Stimulated activated CD4-positive, alpha-beta T cell treated with anti-CD3 and anti-CD28 coated beads, Interleukin-15, amount 100 ng/mL, for 24 hours (primary cell): ENCODE results near the gene SLC16A8.

Experiments
- DNase-seq: peaks from one replicate; pipeline ENCODE4 v3.0.0-alpha.2; 2020

The SLC16A8 gene

DNA sequence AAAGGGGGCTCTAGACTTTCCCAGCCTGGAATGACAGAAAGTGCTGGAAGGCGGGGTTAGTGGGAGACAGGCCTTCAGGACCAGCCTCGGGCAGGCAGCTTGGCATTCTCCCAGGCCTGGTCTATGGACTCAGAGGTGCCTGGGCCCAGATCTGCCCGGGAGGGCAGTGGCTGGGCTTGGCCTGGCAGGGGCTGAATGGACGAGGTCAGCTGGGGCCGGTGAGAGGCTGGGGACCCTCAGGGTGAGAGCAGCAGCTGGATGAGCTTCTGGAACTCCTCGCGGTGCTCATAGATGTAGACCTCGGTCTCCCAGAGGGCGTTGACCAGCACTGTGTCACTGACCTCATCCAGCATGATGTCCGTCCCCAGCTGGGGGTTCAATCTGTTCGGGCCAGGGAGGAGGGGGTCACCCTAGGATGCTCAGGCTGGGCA is 28.0 kb upstream of the SLC16A8 start:
- DNase-seq: no peak

DNA sequence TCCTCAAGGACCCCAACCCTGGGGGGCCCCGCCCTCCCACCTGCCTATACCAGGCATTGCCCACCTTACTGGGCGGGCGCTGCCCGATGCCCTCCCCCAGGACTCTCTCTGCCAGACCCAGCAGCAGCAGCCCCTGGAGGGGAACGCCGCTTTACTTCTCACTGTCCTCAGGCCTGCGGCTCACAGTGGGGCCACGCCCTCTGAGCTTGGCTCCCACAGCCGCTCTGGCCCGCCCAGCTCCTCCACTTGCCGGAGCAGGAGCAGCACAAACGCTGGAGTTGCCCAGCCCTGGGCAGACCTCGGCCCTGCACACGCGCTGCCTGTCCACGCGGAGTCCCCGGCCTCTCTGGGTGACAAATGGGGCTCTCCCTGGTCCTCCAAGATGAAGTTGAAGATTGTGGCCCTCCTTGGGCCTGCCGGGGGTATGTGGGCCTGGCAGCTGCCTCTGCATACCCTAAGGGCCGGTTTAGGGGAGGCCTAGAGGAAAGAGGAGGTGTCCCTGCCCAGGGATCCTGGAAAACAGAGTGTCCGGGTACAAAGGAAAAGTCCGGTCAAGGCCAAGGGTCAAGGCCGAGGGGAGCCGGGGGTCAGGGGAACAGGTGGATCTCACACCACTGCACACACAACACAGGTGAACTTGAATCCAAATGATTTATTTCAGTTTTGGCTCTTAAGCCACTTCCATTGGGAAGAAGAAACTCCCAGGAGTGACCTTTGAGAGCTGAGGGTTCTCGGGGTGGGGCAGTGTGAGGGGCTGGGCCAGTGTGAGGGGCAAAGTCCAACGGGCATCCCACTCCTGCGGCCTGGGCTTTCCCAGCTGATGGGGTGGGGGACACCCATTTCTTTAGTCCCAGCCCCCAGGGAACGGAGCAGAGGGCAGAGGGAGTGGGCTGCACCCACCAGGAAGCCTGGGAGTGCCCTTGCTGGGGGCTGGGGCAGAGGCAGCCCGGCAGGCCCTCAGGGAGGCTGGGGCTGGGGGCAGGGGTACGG is 27.2 kb upstream of the SLC16A8 start:
- DNase-seq: no peak

DNA sequence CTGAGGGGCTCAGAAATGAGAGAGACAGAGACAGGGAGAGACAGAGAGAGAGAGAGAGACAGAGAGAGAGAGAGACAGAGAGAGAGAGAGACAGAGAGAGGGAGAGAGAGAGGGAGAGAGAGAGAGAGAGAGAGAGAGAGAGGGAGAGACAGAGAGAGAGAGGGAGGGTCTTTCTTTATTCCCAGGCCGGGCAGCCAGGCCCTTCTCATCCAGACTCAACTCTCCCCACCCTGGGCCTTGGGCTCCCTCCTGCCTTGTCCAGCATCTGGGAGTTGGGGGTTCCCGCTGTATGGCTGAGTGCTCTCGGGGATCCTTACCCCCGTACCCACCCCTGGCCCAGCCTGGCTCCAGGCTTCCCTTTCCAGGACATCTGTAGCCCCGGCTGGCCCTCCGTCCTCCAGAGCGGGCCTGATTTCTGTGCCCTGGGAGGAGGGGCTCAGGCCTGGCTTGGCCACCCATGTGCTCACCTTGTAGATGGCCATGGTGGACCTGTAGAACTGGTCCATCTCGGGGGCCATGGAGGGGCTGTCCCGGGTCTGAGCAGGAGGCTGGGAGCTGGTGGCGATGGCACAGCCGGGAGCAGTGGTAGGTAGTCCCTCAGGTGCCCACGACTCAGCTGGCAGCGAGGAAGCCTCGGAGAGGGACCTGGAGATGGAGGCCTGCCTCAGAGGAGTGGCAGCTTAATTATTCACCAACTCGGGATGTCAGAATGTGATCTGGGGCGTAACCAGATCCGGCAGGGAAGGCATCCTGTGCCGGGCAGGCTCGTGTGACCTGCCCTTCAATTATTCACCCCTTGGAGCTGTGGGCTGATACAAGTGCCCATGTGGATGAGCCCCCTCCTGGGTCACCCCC is 26.3 kb upstream of the SLC16A8 start, which contains the start of gene BAIAP2L2:
Gene BAIAP2L2, minus strand, starts transcription at position 677 of the 855 bp plus-strand sequence. Its CDS starts 159 bp downstream, at position 518.
- DNase-seq: no peak

DNA sequence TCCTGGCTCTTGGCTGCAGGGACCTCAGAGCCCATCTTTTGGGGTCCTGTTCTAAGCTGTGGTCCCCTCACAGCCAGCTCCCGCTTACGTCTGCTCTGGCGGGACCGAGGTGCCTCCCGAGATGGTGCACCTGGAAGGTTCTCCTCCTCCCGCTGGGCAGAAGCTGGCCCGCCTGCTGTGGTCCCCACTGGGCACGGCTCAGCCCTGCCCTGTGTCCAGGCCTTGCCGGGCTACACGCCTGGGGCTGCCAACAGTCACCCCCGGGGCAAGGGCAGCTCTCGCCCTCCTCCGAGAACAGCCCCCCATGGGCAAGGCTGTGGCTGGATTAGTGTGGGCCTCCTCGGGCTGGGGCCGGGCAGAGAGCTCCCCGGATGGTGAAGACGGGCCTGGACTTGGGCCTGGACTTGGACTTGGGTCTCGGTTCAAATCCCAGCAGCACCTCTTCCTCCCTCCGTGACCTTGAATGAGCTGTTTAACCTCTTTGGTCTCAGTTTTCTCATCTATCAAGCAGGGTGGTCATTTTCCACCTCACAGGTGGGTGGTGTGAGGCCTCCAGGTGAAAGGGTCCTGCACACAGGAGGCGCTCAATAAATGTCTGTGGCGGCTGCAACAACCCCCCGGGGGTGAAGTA is 25.5 kb upstream of the SLC16A8 start:
- DNase-seq: no peak

DNA sequence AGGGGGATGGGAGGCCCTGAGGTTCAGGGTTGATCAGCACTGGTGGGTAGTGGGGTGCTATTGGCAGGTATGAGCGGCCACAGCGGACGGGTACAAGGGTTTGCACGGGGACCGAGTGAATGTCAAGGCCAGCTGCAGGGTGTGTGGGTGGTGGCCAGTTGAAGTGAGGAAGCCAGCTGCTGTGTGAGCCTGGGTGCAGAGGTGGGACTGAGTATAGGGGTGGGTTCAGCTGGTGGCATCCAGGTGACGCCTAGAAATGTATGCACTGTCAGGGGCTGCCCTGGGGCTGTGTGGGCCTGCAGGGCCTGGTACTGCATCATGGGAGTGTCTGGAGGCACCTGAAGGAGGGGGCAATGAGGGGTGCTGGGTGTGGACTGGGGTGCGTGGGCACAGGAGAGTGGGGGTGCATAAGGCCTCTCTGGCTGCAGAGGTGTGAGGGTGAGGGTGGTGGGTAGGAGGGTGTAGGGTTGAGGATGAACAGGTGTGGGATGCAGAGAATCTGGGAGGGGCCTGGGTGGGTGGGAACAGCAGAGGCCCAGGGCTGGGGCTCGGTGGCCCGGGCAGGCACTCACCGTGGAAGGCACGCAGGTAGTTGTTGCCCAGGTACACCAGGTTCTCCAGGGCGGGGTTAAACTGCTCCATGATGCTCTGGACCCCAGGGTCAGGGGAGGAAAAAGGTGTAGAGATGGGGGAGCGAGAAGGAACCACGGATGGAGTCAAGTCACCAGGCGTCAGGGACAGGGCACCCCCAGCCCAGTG is 24.8 kb upstream of the SLC16A8 start:
- DNase-seq: no peak

DNA sequence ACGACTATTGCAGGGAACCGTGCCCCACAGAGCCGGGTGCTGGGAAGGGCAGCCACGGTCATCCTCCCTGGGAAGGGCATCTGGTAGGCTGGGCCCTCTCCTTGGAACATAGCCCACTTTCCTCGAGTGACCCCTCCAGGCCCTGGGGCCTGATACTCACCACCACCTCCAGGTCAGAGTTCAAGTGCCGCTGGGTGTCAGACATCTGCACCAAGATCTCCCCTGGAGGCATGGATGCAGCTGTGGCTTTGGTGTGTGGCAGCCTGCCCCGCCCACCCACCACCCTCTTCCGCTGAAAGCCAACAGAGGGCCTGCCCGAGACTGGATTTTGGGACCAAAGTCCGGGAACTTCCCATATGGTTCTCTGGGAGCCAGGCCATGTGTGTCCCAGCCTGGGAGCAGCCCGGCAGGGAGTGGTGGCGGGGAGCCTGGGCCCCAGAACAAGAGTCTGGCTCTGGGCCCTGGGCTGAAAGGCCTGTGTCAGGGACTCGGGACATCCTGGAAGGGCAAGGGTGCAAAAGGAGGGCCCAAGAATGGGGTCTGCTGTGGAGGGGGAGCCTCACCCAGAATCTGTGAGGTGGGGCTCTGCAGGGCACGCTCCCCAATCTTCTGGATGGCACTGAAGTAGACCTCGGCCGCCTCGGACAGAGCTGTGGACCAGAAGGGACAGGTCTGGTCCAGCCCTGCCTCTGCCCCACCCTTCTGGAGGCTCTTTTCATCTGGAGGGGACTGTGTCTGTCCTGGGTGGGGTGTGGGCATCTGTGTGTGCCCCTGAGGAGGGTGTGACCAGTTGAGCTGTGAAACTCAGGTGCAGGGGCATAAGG is 23.9 kb upstream of the SLC16A8 start:
- no peak for DNase-seq

DNA sequence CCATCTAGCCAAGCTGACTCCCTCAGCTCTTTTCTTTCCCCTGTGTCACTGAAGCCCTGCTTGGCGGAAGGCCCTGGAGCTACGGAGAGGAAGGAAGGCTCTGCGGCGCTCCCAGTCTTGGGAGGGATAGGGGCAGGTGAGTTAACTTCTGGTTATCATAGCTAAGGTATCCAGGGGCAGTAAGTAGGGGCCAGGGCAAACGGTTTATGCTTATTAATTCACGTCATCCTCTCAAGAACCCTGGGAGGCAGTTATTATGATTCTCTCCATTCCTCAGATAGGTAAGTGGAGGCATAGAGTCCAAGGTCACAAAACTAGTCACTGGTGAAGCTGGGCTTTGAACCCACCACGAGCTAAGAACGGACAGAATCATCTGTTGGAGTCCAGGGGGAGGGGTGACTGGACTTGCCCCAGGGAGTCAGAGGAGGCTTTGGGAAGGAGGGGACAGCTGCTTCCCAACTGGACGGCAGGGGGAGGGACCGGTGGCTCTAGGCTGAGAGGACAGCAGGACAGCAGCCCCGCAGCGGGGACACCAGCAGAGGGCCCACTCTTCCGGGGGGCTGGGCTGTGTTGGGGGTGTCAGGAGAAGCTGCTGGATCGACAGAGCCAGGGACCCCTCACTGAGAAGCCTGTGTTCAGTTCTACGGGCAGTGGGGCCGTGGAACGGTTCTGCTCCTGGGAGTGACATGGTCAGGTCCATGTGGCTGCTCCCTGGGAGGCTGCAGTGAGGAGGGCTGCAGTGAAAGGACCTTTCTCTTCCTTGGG is 23.0 kb upstream of the SLC16A8 start:
- no peak for DNase-seq

DNA sequence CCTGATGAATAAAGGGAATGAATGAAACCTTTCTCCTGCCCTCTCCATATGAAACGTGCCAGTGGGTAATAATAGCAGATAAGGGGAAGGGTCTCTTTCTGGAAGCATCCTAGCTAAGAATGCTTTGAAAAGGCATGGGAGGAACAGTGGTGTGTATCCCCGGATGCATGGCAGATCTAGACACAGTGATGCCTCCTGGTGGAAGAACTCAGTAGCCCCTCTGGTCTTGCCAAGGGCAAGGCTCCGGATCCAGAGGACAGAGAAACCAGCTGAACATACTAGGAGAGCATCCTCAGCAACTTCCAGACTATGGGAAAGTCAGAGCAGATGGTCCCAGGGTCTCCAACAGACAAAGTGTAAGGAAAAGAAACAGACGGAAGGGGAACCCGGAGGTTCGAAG is 20.1 kb upstream of the SLC16A8 start:
- no peak for DNase-seq

DNA sequence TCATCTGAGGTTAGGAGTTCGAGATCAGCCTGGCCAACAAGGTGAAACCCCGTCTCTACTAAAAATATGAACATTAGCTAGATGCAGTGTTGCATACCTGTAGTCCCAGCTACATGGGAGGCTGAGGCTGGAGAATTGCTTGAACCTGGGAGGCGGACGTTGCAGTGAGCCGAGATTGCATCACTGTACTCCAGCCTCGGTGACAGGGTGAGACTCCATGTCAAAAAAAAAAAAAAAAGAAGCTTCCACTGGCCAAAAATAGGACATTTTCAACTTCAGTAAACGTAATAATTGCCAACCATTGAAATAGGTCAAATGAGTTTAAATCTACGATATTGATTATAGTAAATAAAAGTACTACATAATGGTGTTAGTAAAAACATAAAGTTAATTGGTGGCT is 19.7 kb upstream of the SLC16A8 start:
- no peak for DNase-seq

DNA sequence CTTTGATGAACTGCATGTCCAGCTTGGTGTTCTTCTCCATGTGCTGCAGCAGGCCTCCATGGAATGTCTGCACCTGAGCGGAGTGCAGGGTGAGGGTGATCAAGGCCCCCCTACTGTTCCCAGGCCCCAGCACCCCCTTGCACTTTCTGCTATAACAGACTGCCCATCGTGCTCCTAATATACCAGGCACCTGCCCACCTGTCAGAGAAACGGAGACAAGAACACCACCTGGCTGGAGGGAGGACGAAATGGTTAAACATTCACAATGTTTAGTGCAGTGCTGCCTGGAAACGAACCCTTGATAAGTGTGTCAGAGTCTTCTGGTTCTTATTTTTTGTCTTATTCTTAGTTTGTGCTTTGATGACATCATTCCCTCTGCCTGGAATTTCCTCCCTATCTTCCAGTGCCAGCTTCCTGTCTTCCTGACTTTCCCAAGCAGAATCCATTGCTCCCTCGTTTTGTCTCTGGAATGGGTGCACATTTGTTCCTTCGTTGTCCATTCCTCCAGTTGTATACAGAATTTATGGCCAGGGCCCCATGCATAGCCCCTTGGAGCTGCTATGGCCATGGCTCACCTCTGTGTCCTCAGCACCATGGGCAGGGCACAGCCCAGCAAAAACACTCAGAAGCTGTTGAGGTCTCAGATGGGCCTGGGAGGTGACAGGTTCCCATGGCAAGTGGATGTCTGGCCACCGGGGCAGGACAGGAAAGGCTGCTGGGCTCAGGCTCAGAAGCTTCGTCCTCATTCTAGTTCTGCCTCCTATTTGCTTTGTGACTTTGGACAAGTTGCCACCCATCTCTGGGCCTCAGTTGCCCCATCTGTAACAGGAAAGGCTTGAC is 14.6 kb upstream of the SLC16A8 start:
- DNase-seq: no peak

DNA sequence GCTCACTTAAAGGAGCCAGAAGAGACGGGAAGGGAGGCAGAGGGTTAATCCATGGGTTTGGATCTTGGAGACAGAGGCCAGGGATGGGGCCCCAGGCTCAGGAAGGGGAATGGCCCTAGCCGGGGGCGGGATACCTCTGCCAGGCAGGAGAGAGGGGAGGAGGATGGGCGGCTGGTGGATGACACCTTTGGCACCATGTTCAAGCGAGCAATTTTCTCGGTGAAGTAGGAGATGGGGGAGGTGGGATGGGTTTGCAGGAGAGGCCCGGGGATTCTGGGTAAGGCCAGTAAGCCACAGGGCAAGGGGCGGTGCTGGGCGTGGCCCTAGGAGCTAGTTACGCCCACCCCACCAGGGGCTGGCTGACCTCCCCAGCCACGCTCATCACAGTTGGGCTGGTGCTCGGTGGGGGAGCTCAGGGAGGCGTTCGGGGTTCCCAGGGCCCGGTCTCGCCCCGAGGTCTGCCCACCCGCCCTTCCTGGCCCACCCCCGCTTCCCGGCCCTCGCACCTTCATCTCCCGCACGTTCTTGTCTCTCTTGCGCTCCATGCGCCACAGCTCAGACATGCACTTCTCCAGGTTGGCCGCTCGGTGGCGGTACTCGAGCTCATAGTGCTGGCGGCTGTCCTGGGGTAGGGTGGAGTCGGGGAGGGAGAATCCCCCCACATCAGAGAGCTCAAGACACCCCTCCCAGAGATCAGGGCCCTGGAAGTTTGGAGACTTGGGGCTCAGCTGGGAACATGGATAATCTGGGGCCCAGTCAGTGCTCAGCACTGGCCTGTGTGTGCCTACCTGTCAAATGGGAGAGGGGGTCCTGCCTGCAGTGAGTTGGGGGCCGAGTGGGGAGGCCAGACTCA is 13.8 kb upstream of the SLC16A8 start:
- no peak for DNase-seq

DNA sequence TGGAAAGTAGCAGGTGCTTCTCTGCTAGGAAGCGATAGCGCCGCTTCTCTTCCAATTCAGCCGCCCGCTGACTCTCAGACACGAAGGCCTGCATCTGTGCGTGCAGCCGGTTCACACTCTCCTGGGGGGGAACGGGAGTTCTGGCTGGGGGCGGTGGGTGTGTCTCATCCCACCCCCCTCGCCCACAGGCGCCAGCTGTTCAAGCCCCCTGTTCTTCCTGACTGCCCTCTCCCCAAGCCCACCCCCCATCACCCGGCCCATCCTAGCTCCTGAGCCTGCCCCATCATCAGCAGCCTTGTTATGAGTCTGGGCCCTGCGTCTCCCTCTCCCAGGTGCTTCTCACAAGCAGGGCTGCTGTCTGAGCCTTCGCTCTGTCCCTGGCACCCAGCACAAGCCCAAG is 13.1 kb upstream of the SLC16A8 start:
- DNase-seq: no peak

DNA sequence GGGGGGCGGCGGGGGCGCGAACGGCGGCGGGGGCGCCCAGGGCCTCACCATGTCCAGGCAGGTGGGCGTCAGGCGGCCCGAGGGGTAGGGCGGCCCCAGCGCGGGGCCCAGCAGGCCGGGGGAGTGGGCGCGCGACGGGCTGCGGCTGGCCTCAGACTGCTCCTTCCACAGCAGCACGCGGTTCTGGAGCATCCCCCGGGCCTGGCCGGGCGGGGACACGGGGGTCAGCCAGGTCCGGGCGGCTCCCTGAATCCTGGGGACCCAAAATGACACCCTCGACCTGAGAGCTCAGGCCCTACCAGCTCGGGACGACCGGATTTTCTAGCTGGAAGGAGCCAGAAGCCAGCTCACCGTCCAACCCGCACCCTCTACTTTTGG is 5.5 kb upstream of the SLC16A8 start:
- no peak for DNase-seq

DNA sequence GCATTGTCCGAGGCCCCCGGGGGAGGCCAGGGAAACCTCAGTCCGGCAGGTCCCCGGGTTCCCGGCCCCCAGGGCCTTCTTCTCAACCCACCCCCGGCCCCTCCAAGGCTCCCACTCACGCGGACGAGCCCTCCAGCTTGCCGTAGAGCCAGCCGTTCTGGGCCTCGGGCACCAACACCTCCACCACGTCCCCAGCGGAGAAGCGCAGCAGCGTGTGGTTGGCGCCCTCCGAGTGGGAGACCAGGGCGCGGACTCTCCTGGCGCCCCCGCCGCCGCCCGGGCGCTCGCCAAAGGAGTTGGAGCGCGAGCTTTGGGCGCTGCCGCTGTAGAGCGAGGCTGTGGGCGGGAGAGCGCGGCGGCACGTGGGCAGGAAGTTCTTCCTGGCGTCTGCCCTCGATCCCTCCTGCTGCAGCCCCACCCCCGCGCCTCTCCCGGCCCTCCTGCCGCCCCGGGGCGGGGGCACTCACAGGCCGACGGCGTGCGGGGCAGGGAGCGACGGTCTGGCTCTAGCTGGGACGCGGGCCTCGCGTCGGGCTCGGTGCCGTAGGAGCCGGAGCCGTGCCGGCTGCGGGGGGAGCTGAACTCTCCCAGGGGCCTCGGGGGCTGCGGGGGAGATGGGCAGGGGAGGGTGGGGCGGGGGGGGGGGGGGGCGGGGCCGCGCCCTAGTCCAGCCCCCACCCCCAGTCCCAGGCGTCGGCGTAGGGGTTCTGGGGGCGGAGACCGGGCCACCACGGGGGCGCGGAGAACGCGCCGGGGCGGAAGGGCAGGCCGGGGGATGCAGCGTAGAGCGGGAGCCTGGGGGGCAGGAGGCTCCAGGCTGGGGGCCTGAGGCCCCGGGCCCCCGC is 4.9 kb upstream of the SLC16A8 start:
- DNase-seq: no peak

DNA sequence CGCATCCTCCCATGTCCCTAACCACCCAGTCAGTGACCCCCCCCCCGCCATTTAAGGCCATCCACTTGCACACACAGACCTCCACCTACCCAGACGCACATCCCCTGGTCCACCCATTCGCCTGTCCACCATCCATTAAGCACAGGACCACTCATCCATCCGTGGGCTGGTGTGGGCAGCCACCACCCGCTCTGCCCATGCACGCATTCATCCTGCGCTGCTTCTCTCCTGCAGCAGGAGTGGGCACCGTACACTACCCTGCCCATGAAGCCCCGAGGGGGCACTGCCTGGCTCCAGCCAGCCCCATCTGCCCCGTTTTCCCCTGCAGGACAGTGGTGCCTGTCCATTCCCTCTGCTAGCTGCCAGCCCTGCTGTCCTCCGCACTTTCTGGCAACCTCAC is 3.9 kb upstream of the SLC16A8 start:
- DNase-seq: no peak

DNA sequence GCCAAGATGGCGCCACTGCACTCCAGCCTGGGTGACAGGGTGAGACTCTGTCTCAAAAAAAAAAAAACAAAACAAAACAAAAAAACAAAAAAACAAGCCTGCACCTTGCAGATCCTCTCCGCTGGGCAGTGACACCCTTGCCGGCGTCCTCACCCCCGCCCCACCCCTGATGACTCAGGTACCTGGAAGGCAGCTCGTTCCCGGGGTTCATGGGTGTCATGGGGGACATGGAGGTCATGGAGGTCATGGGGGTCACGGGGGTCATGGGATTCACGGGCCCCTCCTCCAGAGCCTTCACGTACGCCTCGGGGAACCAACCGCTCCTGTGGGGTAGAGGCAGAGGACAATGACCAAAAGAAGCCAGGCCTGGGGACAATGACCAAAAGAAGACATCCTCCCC is 3.0 kb upstream of the SLC16A8 start:
- DNase-seq: no peak

DNA sequence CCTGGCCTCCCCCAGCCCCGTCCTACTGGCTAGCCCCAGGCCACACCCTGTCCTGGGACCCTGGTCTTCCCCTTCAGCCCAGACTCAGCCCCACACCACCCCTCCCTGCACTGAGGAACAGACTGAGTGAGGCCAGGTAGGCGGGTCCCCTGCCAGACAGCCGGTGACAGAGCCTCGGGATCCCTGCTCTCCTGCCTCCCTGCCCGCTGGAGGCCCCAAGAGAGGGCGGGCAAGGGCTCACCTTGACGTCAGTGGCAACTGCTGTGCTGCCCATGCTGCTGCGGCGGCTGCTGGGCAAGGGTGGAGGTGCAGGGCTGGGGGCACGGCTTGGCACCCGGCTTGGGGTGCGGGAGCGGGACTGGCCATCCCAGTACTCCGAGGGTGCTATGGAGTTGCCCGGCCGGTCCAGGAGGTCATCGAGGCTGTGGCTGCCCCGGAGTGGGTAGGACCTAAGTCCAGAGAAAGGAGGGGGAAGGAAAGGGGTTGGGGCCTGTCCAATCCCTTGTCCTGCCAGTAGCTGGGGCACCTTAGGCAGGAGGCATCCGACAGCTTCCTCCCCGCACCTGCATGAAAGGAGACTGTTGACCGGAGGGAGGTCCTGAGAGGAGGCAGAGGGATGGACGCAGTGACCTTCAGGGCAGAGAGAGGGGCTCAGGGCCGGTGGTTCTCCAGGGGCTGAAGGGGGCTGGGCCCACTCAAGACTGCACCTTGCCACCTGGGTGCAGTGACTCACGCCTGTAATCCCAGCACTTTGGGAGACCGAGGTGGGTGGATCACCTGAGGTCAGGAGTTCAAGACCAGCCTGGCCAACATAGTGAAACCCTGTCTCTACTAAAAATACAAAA is 2.2 kb upstream of the SLC16A8 start:
- no peak for DNase-seq
